ENCODE measurements around the gene SEC16A.

GRCh38 chr9:136527131-136527530 lies 44.3 kb upstream of the SEC16A start:
- TF ChIP-seq CTCF (IDR thresholded peaks at IDR 0.05) (no peak), POLR2A (IDR thresholded peaks at IDR 0.05) (no peak)
